Ishikawa (cell line): ENCODE data around the gene HEATR1.

Source experiments
- CEBPB ChIP-seq: IDR thresholded peaks from 2 replicates; pipeline ENCODE4 v1.6.1; 2012
- CREB1 ChIP-seq: IDR thresholded peaks from 2 replicates; pipeline ENCODE4 v1.6.1; 2012; ENCODE audit warnings: low read depth
- EGR1 ChIP-seq: IDR thresholded peaks from 2 replicates; pipeline ENCODE4 v1.6.1; 2012
- EP300 ChIP-seq: IDR thresholded peaks from 2 replicates; pipeline ENCODE4 v1.6.1; 2012; ENCODE audit warnings: borderline replicate concordance
- FOXM1 ChIP-seq: IDR thresholded peaks from 2 replicates; pipeline ENCODE4 v1.6.1; 2012; ENCODE audit warnings: low read depth, borderline replicate concordance
- NFIC ChIP-seq: IDR thresholded peaks from 2 replicates; pipeline ENCODE4 v1.6.1; 2012
- RAD21 ChIP-seq: IDR thresholded peaks from 2 replicates; pipeline ENCODE4 v1.6.1; 2012; ENCODE audit warnings: low read depth
- REST ChIP-seq: IDR thresholded peaks from 2 replicates; pipeline ENCODE4 v1.6.1; 2012; ENCODE audit warnings: low read depth, mild to moderate bottlenecking
- TAF1 ChIP-seq: IDR thresholded peaks from 2 replicates; pipeline ENCODE4 v1.6.1; 2012; ENCODE audit warnings: low read depth, mild to moderate bottlenecking
- TCF12 ChIP-seq: IDR thresholded peaks from 2 replicates; pipeline ENCODE4 v1.6.1; 2012; ENCODE audit warnings: low read depth
- TEAD4 ChIP-seq: IDR thresholded peaks from 2 replicates; pipeline ENCODE4 v1.6.1; 2012
- USF1 ChIP-seq: IDR thresholded peaks from 2 replicates; pipeline ENCODE4 v1.6.1; 2012
- YY1 ChIP-seq: IDR thresholded peaks from 2 replicates; pipeline ENCODE4 v1.6.1; 2012; ENCODE audit warnings: low read depth
- ZBTB7A ChIP-seq: IDR thresholded peaks from 2 replicates; pipeline ENCODE4 v1.6.1; 2012; ENCODE audit warnings: low read depth
- TF ChIP-seq, protein P1 (sequence below): IDR thresholded peaks from 2 replicates; pipeline ENCODE4 v1.6.1; 2012

Gene HEATR1

DNA sequence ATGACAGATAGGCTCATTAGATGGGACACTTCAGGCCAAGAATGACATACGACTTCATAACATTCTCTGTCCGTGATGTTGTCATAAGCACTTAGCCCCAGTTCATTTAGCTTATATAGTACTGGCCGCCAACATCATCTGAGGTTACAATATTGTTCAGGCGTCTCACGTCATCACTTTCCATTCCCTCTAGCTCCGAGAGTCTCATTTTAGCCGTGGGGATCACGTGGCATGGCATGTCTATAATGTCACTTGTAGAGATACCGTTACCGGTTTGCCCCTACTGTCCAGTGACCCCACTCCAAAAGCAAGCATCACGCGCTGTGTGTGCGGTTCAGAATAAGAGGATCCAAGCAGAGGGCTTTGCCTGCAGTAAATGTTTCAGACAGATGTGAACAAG lies 34.6 kb upstream of the HEATR1 start:
- TF ChIP-seq RAD21, result no peak
- TF ChIP-seq, protein P1, sequence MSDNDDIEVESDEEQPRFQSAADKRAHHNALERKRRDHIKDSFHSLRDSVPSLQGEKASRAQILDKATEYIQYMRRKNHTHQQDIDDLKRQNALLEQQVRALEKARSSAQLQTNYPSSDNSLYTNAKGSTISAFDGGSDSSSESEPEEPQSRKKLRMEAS, result no peak
- no peak for TF ChIP-seq ZBTB7A
- no peak for TF ChIP-seq TAF1
- TF ChIP-seq NFIC, result no peak
- TF ChIP-seq YY1, result no peak

GRCh38 chr1:236636017-236636416 lies 31.7 kb upstream of the HEATR1 start:
- TF ChIP-seq TAF1 (no peak), TCF12 (no peak), REST (no peak), NFIC (no peak), ZBTB7A (no peak), EP300 (no peak), EGR1 (no peak), USF1 (no peak), CEBPB (no peak), RAD21 (no peak), YY1 (no peak), CREB1 (no peak), FOXM1 (no peak), TEAD4 (no peak)
- TF ChIP-seq, protein P1, result no peak

GRCh38 chr1:236627727-236628408 lies 23.6 kb upstream of the HEATR1 start:
- TF ChIP-seq USF1, result no peak
- no peak for TF ChIP-seq YY1
- no peak for TF ChIP-seq EGR1
- no peak for TF ChIP-seq TEAD4
- TF ChIP-seq RAD21, result no peak
- TF ChIP-seq CREB1, result no peak
- TF ChIP-seq TAF1, result no peak
- TF ChIP-seq FOXM1, result no peak

DNA sequence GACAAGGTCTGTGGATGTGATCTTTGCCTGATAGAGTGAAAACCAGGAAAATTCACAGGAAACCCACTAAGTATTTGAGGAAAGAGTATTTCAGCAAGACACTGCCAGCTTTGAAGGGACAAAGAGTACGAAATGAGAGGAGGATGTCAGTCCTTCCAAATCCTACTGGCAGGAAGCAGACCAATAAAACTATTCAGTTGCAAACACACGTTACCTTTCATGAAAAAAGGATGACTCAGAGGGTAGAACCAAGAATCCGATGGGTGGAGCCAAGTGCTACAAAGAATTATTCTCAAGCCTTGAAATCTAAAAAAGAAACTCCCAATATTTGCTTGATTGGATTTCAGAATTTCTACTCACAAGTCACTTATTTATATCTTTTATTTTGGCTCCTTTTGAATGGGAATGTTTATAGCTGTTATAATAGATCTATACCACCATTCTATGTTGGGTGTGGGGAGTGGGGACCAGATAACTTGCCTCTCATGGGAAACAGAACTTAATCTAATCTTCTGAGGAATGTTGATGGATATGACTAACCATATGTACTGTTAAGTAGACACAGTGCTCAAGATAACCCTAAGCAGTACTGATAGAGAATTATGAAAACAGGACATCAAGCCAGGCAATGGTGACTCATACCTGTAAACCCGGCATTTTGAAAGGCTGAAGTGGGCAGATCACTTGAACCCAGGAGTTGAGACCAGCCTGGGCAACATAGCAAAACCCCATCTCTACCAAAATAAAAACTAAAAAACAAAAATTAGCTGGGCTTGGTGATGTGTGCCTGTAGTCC lies 19.3 kb upstream of the HEATR1 start:
- TF ChIP-seq, protein P1, result no peak
- no peak for TF ChIP-seq ZBTB7A
- no peak for TF ChIP-seq TEAD4
- no peak for TF ChIP-seq CREB1
- no peak for TF ChIP-seq CEBPB
- TF ChIP-seq FOXM1, result no peak
- no peak for TF ChIP-seq REST

GRCh38 chr1:236622407-236622806 lies 18.1 kb upstream of the HEATR1 start:
- TF ChIP-seq EGR1, result no peak
- no peak for TF ChIP-seq FOXM1
- TF ChIP-seq CEBPB, result no peak
- no peak for TF ChIP-seq TAF1
- no peak for TF ChIP-seq REST
- no peak for TF ChIP-seq USF1
